ENCODE data around the gene SHISA9.

DNA sequence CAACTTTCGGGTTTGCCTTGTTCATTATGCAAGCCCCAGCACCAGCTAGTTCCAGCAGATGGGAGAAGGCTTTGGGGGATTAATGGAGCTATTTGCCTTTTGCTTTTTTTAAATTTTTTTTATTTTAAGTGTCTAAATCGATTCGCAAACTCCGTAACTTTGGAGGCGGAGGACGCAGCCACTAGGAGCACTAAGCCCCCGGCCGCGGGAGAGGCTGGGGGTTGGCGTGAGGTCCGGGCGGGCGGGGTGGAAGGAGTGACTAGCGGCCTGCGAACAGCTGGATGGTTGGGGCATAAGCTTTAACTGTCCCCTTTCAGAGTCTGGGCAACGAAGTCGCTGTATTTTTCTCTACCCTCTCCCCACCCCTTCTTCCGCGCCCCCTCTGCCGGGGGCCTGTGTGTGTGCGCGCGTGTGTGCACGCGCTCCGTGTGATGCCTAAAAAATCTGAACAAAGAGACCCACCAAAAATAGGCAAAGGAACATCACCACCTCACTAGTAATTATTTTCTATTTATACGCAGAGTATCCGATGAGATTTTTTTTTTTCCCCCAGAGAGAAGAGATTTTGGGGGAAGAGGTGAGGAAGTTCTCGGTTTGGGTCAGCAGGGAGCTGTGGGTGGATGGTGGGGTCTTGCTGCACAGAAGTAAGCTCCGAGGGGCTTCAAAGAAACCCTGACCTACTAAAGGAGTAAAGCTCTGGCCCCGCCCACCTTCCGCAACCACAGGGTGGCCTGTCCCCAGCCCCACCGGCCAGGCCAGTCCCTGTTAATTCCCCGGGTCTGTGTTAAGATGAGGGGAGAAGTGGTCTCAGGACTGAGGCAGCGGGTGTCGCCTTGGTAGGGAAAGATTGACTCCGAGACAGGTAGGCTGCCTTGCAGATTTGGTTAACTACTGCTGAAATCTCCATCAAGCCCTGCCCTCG lies 2.3 kb downstream of the SHISA9 start:
- no peak for TF ChIP-seq POLR2A (IDR thresholded peaks at IDR 0.05)
- TF ChIP-seq, protein P1, sequence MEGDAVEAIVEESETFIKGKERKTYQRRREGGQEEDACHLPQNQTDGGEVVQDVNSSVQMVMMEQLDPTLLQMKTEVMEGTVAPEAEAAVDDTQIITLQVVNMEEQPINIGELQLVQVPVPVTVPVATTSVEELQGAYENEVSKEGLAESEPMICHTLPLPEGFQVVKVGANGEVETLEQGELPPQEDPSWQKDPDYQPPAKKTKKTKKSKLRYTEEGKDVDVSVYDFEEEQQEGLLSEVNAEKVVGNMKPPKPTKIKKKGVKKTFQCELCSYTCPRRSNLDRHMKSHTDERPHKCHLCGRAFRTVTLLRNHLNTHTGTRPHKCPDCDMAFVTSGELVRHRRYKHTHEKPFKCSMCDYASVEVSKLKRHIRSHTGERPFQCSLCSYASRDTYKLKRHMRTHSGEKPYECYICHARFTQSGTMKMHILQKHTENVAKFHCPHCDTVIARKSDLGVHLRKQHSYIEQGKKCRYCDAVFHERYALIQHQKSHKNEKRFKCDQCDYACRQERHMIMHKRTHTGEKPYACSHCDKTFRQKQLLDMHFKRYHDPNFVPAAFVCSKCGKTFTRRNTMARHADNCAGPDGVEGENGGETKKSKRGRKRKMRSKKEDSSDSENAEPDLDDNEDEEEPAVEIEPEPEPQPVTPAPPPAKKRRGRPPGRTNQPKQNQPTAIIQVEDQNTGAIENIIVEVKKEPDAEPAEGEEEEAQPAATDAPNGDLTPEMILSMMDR (IDR thresholded peaks at IDR 0.05), result no peak
